ENCODE results near the gene ACTA2. TPM values are rescaled to one million over a fixed set of nuclear protein-coding genes. Genes with fewer than 3 reads are reported as not detected.

The ACTA2 gene
- total RNA-seq, 2 donors from 2014 or later, result not detected

GRCh38 chr10:88923520-88923919 lies 29.1 kb downstream of the ACTA2 start:
- H3K36me3 Mint-ChIP-seq (ENCODE audit: low read depth), result no peaks in the 10 kb centered on the region
- no peak for TF ChIP-seq CTCF (conservative IDR thresholded peaks at IDR 0.05)
- H3K4me3 ChIP-seq (ENCODE audit: low read length), result no peak overlapping the region
- DNase-seq, result no peak
- H3K9ac ChIP-seq (ENCODE audit: extremely low read depth, low read length, poor library complexity, severe bottlenecking), result no peak overlapping the region
- H3K9me3 ChIP-seq (ENCODE audit: control insufficient read depth, low read length), result no peaks in the 10 kb centered on the region
- H3K27me3 ChIP-seq (ENCODE audit: control insufficient read depth, insufficient read depth, low read length, poor library complexity, severe bottlenecking), result peaks cover 8% of the 10 kb centered on the region
- H3K27ac Mint-ChIP-seq, result no peak overlapping the region
- H3K9me3 Mint-ChIP-seq, result no peaks in the 10 kb centered on the region
- no peaks in the 10 kb centered on the region for H3K36me3 ChIP-seq (ENCODE audit: control insufficient read depth, insufficient read depth, low read length)
- no peak overlapping the region for H3K27ac ChIP-seq (ENCODE audit: low read depth, low read length)
- H3K4me3 Mint-ChIP-seq, result no peak overlapping the region
- no peaks in the 10 kb centered on the region for H3K27me3 Mint-ChIP-seq (ENCODE audit: insufficient read depth)
- peaks cover 8% of the 10 kb centered on the region for H3K4me1 ChIP-seq (ENCODE audit: control insufficient read depth, insufficient read depth, low read length)
- peaks cover 25% of the 10 kb centered on the region for H3K4me1 Mint-ChIP-seq

GRCh38 chr10:88922041-88922440 lies 30.5 kb downstream of the ACTA2 start:
- Histone ChIP-seq H3K27ac (ENCODE audit: low read depth, low read length) (no peak overlapping the region), H3K4me1 (ENCODE audit: control insufficient read depth, insufficient read depth, low read length) (peaks cover 6% of the 10 kb centered on the region), H3K27me3 (ENCODE audit: control insufficient read depth, insufficient read depth, low read length, poor library complexity, severe bottlenecking) (peaks cover 22% of the 10 kb centered on the region), H3K9ac (ENCODE audit: extremely low read depth, low read length, poor library complexity, severe bottlenecking) (no peak overlapping the region), H3K36me3 (ENCODE audit: control insufficient read depth, insufficient read depth, low read length) (no peaks in the 10 kb centered on the region), H3K4me3 (ENCODE audit: low read length) (no peak overlapping the region), H3K9me3 (ENCODE audit: control insufficient read depth, low read length) (peaks cover 5% of the 10 kb centered on the region)
- no peak for TF ChIP-seq CTCF (conservative IDR thresholded peaks at IDR 0.05)
- H3K4me3 Mint-ChIP-seq, result no peak overlapping the region
- no peak for DNase-seq
- no peak overlapping the region for H3K27ac Mint-ChIP-seq
- peaks cover 15% of the 10 kb centered on the region for H3K4me1 Mint-ChIP-seq
- no peaks in the 10 kb centered on the region for H3K9me3 Mint-ChIP-seq
- H3K27me3 Mint-ChIP-seq (ENCODE audit: insufficient read depth), result peaks cover 7% of the 10 kb centered on the region
- no peaks in the 10 kb centered on the region for H3K36me3 Mint-ChIP-seq (ENCODE audit: low read depth)
- WGBS, 2 experiments (ENCODE audit: insufficient coverage in 1 of 2, insufficient read length in 1 of 2), result 91 to 96% methylated on average over 2 of the region's 2 CpGs

GRCh38 chr10:88920986-88921593 lies 31.5 kb downstream of the ACTA2 start:
- peaks cover 4% of the 10 kb centered on the region for H3K4me1 ChIP-seq (ENCODE audit: control insufficient read depth, insufficient read depth, low read length)
- no peaks in the 10 kb centered on the region for H3K9me3 Mint-ChIP-seq
- no peak overlapping the region for H3K27ac Mint-ChIP-seq
- no peak overlapping the region for H3K9ac ChIP-seq (ENCODE audit: extremely low read depth, low read length, poor library complexity, severe bottlenecking)
- no peak overlapping the region for H3K4me3 Mint-ChIP-seq
- H3K36me3 ChIP-seq (ENCODE audit: control insufficient read depth, insufficient read depth, low read length), result no peaks in the 10 kb centered on the region
- H3K9me3 ChIP-seq (ENCODE audit: control insufficient read depth, low read length), result peaks cover 5% of the 10 kb centered on the region
- H3K27me3 Mint-ChIP-seq (ENCODE audit: insufficient read depth), result peaks cover 7% of the 10 kb centered on the region
- H3K27me3 ChIP-seq (ENCODE audit: control insufficient read depth, insufficient read depth, low read length, poor library complexity, severe bottlenecking), result peaks cover 30% of the 10 kb centered on the region
- TF ChIP-seq CTCF (conservative IDR thresholded peaks at IDR 0.05), result no peak
- WGBS, 2 experiments (ENCODE audit: insufficient coverage in 1 of 2, insufficient read length in 1 of 2), result 85 to 90% methylated on average over 3 of the region's 3 CpGs
- DNase-seq, result no peak
- H3K4me3 ChIP-seq (ENCODE audit: low read length), result no peak overlapping the region
- H3K27ac ChIP-seq (ENCODE audit: low read depth, low read length), result no peak overlapping the region
- peaks cover 10% of the 10 kb centered on the region for H3K4me1 Mint-ChIP-seq
- H3K36me3 Mint-ChIP-seq (ENCODE audit: low read depth), result no peaks in the 10 kb centered on the region

Data from endodermal cell (in vitro differentiated cells).